Forelimb muscle (tissue), 1 donor: ENCODE measurements around the gene ARHGEF11. TPM values are rescaled to one million over a fixed set of nuclear protein-coding genes. Genes with fewer than 3 reads are reported as not detected.

Experiments used
- DNase-seq: peaks from one replicate; pipeline ENCODE4 v3.0.0-alpha.2; 2013; ENCODE audit warnings: low read depth
- polyA plus RNA-seq: library from polyadenylated mRNA; unstranded; fragments of 120-200 nt; gene quantifications from one replicate; pipeline ENCODE4 v1.2.1, GENCODE V29; 2013; ENCODE audit not compliant: insufficient read length

Gene ARHGEF11
- polyA plus RNA-seq, 1 donor, result 20.0 TPM

DNA sequence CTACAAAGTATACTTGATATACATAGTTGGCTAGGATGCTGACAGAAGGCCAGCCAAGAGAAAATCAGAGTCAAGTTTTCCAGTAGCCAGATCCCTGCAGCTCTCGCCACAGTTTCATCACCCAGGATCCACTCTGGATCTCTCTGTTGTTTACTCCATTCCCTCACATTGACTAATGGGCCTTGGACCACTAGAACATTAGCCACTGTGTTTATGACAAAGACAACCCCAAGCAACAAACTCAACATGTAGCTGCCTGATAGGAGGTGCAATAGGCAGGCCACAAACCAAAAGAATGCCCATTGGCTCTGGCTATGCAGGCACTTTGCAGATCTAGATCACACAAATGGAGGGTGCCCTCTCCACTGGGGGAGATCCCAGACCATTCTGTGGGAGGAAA lies 44.2 kb downstream of the ARHGEF11 start:
- no peak for DNase-seq

DNA sequence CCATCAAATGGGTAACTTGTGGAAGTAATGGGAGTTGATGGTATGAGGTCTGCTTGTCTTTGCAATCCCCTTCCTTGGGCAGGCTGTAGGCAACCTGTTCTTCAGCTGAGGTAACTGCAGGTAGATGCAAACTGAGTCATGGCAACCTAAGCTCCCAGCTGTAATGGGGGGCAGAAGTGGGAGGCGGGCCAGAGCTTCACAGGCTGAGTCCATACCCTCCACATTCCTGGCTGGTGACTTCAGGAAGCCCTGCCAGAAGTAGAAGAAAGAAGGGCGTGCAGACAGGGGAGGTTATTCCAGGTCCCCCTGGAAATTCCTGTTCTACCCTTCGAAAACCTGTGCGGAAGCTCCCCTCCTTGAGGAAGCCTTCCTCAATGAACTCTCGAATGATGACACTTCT lies 44.9 kb downstream of the ARHGEF11 start:
- no peak for DNase-seq

DNA sequence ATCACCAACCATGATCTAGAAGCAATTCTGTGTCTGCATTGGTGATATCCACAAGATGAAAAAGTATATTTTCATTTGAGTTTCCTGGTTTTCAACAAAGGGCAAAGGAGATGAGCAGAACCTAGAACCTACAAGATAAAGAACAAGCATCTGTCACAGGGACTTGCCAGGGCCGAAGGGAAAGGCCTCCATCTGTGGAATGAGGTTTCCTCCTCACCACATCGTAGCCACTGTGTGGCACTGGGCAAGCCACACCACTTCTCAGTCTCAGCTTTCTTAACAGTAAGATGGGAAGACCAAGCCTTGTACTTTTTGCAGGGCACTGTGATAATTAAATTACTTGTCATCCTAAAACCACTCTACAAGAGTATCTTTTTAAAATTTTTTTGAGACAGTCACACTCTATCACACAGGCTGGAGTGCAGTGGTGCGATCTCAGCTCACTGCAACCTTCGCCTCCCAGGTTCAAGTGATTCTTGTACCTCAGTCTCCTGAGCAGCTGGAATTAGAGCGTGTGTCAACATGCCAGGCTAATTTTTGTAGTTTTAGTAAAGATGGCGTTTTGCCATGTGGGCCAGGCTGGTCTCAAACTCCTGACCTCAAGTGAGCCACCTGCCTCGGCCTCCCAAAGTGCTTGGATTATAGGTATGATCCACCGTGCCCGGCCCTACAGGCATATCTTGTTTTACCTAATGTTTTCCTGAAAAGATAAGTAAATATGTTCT lies 45.8 kb downstream of the ARHGEF11 start:
- no peak for DNase-seq

DNA sequence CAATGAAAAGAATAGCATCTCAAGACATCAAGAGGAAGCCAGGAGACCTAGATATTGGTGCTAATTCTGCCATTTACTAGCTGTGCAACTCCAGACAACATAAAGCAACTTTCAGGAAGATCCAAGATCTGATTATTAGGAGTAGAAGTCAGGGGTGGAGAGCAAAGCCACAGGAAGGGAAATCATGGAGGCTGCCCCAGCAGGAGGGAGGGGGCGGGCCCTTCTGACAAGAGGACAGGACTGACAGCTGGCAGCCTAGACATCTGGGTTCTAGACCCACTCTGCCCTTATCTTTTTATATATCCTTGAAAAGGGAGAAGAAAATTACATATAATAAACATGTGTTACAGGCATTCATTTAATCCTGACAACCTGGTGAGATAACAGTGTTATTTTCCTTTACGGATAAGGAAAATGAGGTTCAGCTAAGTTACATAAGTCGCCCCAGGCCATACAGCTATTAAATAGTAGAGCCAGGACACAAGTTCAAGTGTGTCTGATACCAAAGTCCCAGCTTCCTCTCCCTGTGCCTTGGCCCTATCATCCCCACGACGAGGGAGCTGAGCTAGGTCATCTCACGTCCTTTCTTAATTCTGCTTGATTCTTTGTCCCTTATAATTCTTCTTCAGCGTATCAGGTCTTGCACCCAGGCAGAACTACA lies 46.6 kb downstream of the ARHGEF11 start:
- no peak for DNase-seq

DNA sequence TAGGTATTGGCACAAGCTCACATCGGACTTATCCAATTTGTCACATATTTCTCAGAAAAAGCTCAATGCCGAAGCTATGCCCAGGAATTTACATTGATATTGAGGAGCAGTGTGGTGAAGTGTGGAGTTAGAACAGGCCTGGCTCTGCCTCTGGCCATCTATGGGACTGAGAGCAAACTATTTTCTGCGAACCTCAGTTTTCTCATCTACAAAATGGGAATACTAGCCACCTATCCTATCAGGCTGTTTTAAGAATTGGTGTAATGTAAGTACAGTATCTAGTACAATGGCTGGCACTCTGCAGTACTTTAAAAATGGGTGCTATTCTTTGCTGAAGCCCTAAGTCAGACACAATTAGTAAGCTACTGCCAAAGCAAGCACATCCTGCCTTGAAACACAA lies 47.2 kb downstream of the ARHGEF11 start:
- DNase-seq, result no peak

DNA sequence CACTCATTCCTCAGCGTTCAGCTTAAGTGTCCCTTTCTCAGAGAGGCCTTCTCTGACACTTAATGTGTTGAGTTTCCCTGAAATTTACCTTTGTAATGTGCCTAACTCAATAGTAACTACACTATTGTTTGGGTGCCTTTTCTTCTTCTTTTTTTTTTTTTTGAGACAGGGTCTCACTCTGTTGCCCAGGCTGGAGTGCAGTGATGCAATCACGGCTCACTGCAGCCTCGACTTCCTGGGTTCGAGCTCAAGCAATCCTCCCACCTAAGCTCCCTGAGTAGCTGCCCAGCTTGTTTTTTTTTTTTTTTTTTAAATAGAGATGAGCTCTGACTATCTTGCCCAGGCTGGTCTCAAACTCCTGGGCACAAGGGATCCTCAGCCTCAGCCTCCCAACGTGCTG lies 50.1 kb downstream of the ARHGEF11 start:
- no peak for DNase-seq

DNA sequence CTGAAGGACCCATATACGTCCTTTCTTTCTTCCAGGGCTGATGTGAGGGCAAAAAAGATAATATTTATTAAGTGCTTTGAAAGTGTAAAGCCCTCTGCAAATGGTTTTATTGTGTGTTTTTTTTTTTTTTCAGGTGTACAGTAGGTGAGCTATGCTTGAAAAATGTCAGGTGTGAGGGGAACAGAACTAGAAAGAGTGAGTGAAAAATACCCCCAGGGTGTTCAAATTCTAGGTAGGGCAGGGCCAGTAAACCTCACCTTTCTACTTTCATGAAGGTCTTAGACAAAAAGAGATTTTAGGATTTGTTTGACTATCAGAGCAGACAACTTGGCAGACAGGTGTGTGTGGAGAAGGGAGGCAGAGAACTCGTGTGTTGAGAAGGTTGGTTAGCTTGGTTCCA lies 51.3 kb downstream of the ARHGEF11 start:
- DNase-seq, result no peak

DNA sequence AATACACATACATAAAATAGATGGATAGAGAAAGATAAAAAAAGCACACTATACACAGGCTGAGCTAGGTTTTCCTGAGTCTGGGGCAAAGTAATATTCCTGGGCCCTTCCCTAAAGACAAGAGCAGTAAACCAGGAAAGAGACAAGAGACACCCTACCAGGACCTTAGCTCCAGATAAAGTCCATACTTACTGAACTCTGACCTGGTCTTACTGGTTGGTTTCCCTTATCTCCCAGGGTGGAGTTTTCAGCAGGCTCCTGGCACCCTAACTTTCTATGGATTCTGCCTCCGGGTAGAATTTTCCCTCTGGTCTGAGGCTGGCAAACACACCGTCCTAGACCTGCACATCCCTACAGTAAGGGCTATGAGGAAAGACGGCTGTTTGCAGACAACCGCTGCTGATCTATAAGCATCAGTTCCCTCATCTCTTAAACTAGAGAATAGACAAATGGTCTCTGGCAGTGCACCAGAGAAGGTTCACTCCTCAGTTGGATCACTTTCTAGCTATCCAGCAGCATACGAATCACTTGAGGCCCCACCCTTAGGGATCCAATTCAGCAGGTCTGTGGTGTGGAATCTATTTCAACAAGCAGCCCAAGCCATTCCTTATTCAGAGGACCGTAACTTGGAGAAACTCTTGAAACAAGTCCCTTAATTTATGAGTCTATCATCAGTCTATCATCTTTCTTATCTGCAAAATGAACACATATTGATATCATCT lies 52.0 kb downstream of the ARHGEF11 start:
- no peak for DNase-seq

DNA sequence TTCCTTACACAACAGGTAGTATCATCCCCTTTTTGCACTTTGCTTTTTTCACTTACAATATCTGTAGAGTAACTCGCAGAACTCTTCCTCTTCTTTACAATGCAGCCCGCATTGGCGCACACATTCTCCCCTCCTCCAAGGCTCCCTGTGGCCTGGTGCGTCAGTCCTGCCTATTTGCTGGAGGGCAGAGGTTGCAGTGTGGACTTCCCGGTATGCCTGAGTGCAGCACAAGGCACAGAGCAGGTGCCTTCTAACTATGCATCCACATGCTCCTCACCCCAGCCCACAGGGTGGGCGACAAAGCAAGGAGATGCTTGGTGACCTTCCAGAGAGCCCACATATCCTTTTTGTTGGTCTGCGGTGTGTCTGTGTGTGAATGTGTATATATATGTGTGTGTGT lies 53.3 kb downstream of the ARHGEF11 start:
- no peak for DNase-seq

DNA sequence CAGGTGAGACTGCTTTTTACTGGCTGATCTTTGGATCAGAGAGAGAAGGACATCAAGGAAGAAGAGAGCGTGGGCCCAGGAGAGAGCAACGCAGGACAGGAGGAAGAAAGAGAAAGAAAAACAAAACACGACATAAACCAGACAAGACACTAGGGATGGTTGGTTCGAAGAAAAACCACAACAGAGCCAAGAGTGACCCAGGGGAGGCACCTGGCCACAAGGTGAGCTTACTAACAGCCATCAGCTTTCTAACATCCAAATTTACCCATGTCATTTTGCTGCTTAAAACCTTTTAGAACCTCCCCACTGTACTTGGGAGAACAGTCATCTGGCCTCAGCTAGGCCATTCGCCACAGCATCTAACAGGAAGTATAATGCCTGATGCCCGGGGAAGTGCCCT lies 57.8 kb downstream of the ARHGEF11 start:
- no peak for DNase-seq

DNA sequence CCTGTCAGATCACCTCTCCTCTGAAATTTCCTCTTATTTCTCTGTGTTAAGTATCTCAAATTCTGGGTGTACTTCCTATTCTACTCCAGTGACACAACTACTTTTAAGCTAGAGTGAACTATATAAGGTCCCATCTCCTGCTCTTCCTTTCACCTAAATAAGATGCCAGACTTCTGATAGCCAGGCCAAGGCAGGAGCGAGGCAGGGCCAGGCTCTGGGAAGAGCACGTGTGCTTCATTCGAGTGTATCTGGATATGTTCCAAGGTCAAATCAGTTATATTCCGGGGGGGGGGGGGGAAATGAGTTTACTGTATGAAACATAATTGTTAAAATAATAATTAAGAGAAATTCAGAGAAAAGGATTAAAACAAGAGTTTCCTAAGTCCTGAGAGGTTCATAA lies 65.0 kb downstream of the ARHGEF11 start:
- DNase-seq, result no peak

DNA sequence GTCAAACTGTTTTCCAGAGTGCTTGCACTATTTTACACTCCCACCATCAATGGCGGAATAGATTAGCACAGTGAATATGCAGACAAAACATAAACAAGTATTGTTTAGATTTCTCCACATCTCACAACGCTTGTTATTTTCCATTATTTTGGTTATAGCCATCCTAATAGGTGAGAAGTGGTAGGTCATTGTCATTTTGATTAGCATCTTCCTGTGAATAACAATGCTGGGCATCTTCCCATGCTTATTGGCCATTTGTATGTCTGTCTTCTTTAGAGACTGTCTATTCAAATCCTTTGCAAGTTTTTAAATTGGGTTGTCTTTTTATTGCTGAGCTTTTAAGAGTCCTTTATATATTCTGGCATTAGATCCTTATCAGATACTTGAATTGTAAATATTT lies 70.5 kb downstream of the ARHGEF11 start:
- no peak for DNase-seq

DNA sequence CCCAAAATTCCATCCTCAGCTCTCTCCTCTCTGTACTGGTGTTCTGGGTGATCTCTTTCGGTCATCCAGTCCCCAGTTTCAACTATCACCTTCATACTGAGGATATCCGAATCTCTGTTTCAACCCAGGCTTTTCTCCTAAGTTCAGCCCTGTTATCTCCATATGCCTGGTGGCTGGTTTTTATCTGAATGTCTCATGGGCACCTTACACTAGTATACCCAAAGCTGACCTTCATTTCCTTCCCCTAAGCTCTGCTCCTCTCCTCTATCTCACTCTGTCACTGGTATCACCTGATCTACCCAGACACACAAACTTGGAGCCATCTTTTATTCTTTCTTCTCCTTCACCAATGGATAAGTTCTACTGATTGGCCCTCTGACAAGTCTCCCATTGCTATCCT lies 72.1 kb downstream of the ARHGEF11 start:
- DNase-seq, result no peak

DNA sequence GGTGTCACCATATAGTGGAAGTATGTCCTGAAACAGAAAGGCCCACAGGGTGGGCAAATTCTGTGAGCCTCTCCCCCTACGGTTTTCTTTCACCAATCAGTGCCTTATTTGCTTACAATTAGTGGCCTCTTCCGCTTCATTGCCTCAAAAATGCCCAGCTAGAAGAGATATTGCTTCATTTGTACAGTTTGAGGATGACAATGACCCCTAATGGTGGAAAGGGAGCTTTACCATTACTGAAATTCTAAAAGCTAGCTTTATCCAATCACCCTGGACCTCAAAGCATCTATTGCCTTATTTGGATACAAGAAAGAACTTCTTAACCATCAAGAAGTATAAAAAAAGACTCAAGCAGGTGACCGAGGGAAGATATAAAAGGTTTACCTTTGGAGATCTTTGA lies 75.5 kb downstream of the ARHGEF11 start:
- DNase-seq, result no peak

DNA sequence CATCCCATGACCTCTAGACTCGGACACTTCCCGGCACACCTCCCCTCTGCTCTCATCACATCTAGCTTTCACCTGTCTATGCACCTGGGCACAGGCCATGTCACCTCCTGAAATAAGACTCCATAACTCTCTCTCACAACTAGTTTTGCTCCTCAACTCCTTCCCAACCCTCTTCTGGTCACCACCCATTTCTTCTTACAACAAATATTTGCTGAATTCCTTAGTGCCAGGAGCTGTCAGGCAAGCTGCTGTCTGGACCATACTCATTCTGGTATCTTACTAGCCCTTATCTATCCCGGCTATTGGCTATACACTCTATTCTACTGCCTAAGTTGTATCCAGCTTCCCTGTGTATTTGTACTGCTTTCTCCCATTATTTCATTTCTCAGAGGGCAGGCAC lies 76.0 kb downstream of the ARHGEF11 start:
- no peak for DNase-seq

DNA sequence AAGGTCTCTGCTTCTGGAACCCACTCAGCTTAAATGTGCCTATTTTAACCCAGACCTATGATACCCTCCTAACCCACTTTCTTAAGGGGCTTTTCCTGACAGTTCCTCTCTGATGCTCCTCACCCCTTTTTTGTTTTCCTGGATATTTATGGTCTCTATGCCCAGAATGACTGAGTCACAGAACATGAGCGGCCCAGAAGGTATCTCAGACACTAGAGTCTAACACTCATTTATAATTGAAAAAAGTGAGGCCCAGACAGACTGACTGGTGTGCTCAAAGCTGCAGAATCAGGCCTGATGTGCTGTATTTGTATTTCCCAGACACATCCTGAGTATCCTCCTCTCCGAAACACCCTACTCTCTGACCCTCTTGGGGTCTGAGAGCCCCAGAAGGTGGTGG lies 81.1 kb downstream of the ARHGEF11 start:
- DNase-seq, result no peak

DNA sequence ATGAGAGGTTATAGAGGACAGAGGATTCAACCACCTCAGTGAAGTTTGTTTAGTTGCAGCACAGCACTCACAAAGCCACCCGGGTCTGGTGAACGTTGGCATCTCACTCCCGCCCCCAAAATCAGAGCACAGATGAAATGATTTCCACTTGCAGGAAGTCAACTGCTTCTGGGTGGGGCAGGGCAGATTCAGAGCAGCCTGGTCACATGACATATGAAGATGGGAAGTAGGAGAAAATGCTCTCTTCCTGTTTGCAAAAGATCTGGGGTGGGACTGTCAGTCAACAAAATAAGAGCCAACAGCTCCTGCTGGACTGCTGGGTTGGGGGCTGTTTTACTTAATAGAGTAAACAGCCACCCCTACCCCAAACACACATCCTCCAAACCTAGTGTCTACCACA lies 81.9 kb downstream of the ARHGEF11 start:
- no peak for DNase-seq

DNA sequence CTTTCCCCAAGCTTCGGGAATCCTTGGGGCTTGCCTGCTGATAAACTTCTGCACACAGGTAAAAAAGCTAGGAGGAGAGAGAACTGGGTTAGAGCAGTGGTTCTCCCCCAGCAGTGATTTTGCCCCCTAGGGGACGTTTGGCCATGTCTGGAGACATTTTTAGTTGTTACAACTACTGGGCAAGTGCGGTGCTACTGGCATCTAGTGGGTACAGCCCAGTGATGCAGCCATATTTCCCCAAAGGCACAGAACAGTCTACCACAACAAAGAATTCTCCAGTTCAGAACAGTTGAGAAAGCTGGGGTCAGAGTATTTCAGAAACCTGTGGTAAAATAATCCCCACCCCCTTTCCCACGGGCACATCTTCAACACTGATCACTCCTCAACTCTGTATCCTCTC lies 83.8 kb downstream of the ARHGEF11 start:
- no peak for DNase-seq

DNA sequence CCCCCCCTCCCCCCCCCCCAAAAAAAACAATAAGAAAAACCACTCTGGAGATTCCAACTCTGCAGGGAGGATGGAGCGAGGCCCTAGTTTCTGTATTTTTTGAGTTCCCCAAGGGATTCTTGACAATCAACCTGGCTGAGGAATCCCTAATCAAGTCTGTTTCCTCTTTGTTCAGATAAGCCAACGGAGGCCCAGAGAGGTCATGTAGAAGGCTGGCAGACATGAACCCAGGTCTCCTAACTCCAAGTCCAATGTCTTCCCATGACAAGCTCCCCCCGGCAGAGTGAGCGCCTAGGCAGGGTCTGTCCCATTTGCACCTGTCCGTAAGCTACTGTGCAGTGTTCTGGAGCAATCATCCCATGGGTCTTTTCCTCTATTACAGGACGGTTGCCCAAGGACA lies 85.6 kb downstream of the ARHGEF11 start:
- no peak for DNase-seq

DNA sequence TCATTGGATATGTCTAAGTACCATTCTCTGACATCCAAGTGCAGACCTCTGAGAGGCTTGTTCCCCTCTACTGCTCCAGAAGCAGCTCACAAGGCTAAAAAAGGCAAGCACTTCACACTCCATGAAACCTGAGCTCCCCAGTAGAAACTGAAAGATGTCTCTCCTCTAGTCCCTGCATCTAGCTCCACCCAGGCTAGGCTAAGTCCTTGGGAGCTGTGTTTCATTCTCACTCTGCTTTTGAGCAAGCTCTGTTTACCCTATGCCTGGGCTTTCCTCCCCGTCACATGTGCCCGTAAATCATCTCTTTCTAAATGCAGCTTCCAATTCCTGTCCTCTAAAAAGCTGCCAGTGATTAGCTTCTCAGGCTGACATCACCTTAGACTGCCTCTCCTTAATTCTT lies 86.1 kb downstream of the ARHGEF11 start:
- no peak for DNase-seq

DNA sequence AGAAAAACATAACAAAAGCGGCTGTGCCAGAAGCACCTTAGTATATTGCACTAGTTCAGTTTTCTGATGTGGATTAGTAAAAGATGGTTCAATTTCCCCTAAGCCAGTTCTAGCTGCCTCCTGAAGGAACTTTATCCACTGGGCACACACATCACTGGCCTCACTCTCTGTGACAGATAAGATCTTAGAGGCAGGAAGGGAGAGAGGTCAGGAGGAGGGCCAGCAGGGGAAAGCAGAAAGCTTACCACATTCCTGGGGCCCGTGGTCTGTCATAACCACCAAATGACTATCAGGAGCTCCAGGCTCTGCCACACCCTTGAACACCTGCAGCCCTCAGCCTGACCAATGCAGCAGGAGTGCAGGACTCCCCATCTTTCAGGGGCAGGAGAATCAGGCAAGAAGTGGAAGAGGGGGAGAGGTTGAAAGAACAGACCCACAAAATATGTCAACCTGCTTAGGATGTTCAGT lies 87.3 kb downstream of the ARHGEF11 start:
- DNase-seq, result no peak

DNA sequence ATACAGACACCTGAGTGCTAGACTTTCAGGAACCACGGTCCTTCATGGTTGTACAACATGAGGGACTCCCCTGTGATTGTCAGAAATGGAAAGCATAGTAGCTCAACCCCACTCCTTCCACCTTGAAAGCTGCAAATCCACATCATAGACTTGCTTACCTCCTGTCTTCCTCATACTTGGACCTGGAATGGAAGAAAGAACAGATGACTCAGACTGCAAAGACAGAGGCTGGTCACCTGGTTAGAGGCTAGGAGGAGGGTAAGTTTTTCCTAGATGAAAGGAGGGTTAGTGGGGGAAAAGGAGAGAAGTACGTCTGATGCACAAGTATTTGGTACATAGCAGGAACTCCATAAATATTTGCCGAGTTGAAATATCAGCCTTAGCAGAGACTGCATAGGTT lies 87.9 kb downstream of the ARHGEF11 start:
- no peak for DNase-seq

DNA sequence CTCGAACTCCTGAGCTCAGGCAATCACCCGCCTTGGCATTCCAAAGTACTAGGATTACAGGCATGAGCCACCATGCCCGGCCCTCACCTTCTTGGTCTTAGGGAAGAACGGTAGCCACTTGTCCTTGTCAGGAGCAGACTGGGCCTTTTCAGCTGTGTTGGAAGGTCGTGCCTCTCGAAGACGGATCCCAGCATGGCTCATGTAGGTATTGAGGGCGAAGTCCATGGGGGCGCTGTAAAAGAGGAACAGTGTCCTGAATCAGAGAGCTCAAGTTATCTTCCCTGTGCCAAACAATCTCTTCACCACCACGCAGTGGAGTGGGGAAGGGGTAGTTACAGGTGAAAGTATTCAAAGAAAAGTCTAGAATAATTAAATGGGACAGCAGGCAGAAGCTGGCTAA lies 89.2 kb downstream of the ARHGEF11 start:
- no peak for DNase-seq
